Esophagus squamous epithelium (tissue), 4 donors: ENCODE results near the gene RPS2.

ENCODE experiments used
- CTCF ChIP-seq, 6 experiments: fragments of 450-650 bp in 4 of 6; fragments of 200-600 bp in 2 of 6; sonication (generic) in 2 of 6; IDR thresholded peaks; one replicate each; pipeline ENCODE4 v1.5.1; 2016 to 2019; ENCODE audit warnings: antibody characterized with exemption in 6 of 6, mild to moderate bottlenecking in 4 of 6, moderate library complexity in 4 of 6
- POLR2A ChIP-seq, 4 donors: fragments of 450-650 bp; IDR thresholded peaks; one replicate each; pipeline ENCODE4 v1.6.1; 2017; ENCODE audit warnings: antibody characterized with exemption in 4 of 4, mild to moderate bottlenecking in 4 of 4, moderate library complexity in 3 of 4

GRCh38 chr16:1984347-1985225 lies 20.0 kb upstream of the RPS2 start:
- TF ChIP-seq CTCF (IDR thresholded peaks at IDR 0.05) (no peak), POLR2A (IDR thresholded peaks at IDR 0.05) (no peak)
